CD4-positive, CD25-positive, alpha-beta regulatory T cell (primary cell): ENCODE measurements around the gene CYS1. TPM values are rescaled to one million over a fixed set of nuclear protein-coding genes. Genes with fewer than 3 reads are reported as not detected.

Experiments used
- polyA plus RNA-seq, 4 donors: library from polyadenylated mRNA; unstranded; fragments of 300-500 nt; fragmentation: Illumina TruSeq; gene quantifications; one replicate each; pipeline ENCODE4 v1.2.3, GENCODE V29; 2021
- total RNA-seq: library from RNA; stranded (reverse); gene quantifications from one replicate; pipeline ENCODE4 v1.2.3, GENCODE V29; 2022

CYS1 gene
- total and polyA plus RNA-seq, 5 donors from 2014 or later, result not detected

Other genes with a start within 250 kb of the CYS1 start
- gene TAF1B, start 236.9 kb downstream of the CYS1 start, total RNA-seq, result 23.9 TPM
- gene TAF1B, start 236.9 kb downstream of the CYS1 start, polyA plus RNA-seq, result 10 to 100 TPM in 3 of 4 donors, 1 to 10 TPM in 1; 9.1 to 13.9 (median 11.0) TPM
- 1.8 TPM for gene GRHL1, start 128.7 kb downstream of the CYS1 start, total RNA-seq
- gene GRHL1, start 128.7 kb downstream of the CYS1 start, polyA plus RNA-seq, result under 1 TPM in 3 of 4 donors, not detected in 1; 0.06 to 0.37 (median 0.11) TPM
- gene KLF11, start 36.9 kb downstream of the CYS1 start, total RNA-seq, result 38.9 TPM
- 10 to 100 TPM in 2 of 4 donors, 1 to 10 TPM in 2; 5.9 to 22.3 (median 8.9) TPM for gene KLF11, start 36.9 kb downstream of the CYS1 start, polyA plus RNA-seq
- gene RRM2, start 42.3 kb upstream of the CYS1 start, total RNA-seq, result 7.9 TPM
- gene RRM2, start 42.3 kb upstream of the CYS1 start, polyA plus RNA-seq, result 10 to 100 TPM in 2 of 4 donors, 1 to 10 TPM in 2; 7.9 to 25.8 (median 16.7) TPM
- gene HPCAL1, start 222.5 kb upstream of the CYS1 start, total RNA-seq, result 33.8 TPM
- gene HPCAL1, start 222.5 kb upstream of the CYS1 start, polyA plus RNA-seq, result 10 to 100 TPM; 80.6 to 95.6 (median 87.7) TPM